ENCODE results near the gene HOXD4.

HOXD4 gene

DNA sequence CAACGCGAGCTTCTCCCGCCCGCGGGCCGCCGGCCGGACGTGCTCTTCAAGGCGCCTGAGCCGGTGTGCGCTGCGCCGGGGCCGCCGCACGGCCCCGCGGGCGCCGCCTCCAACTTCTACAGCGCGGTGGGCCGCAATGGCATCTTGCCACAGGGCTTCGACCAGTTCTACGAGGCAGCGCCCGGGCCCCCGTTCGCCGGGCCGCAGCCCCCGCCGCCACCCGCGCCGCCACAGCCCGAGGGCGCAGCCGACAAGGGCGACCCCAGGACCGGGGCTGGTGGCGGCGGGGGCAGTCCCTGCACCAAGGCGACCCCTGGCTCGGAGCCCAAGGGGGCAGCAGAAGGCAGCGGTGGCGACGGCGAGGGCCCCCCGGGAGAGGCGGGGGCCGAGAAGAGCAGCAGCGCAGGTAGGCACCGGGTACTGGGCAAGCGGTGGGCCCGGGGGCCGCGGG lies 43.6 kb upstream of the HOXD4 start:
- H3K4me2 ChIP-seq (ENCODE audit: low read length): no peak overlapping the region
- TF ChIP-seq, protein P1, sequence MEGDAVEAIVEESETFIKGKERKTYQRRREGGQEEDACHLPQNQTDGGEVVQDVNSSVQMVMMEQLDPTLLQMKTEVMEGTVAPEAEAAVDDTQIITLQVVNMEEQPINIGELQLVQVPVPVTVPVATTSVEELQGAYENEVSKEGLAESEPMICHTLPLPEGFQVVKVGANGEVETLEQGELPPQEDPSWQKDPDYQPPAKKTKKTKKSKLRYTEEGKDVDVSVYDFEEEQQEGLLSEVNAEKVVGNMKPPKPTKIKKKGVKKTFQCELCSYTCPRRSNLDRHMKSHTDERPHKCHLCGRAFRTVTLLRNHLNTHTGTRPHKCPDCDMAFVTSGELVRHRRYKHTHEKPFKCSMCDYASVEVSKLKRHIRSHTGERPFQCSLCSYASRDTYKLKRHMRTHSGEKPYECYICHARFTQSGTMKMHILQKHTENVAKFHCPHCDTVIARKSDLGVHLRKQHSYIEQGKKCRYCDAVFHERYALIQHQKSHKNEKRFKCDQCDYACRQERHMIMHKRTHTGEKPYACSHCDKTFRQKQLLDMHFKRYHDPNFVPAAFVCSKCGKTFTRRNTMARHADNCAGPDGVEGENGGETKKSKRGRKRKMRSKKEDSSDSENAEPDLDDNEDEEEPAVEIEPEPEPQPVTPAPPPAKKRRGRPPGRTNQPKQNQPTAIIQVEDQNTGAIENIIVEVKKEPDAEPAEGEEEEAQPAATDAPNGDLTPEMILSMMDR (IDR thresholded peaks at IDR 0.05; ENCODE audit: low read depth, low read length, poor library complexity, severe bottlenecking): no peak
- no peak for TF ChIP-seq EZH2phosphoT487 (IDR thresholded peaks at IDR 0.05; ENCODE audit: borderline replicate concordance, low read length)
- H3K27ac ChIP-seq (ENCODE audit: low read depth, low read length): no peak overlapping the region
- no peaks in the 10 kb centered on the region for H3F3A ChIP-seq (ENCODE audit: control insufficient read depth, insufficient read depth)
- no peaks in the 10 kb centered on the region for H3K36me3 ChIP-seq (ENCODE audit: control insufficient read depth, low read length)
- H3K27me3 ChIP-seq (ENCODE audit: control insufficient read depth, low read length): no peaks in the 10 kb centered on the region
- no peaks in the 10 kb centered on the region for H4K20me1 ChIP-seq (ENCODE audit: control insufficient read depth, insufficient read depth, low read depth, low read length)
- no peaks in the 10 kb centered on the region for H3K9me3 ChIP-seq (ENCODE audit: control insufficient read depth, insufficient read depth, low read length)
- H3K4me1 ChIP-seq (ENCODE audit: control insufficient read depth, low read length): no peaks in the 10 kb centered on the region
- H3K4me3 ChIP-seq (ENCODE audit: low read length): no peak overlapping the region
- H3K79me2 ChIP-seq (ENCODE audit: control insufficient read depth, low read length): no peaks in the 10 kb centered on the region
- no peaks in the 10 kb centered on the region for H3K9me2 ChIP-seq (replicated peaks; ENCODE audit: control insufficient read depth, low read length)

GRCh38 chr2:176109192-176109901 lies 42.0 kb upstream of the HOXD4 start:
- no peaks in the 10 kb centered on the region for H3K9me3 ChIP-seq (ENCODE audit: control insufficient read depth, insufficient read depth, low read length)
- H3F3A ChIP-seq (ENCODE audit: control insufficient read depth, insufficient read depth): no peaks in the 10 kb centered on the region
- H4K20me1 ChIP-seq (ENCODE audit: control insufficient read depth, insufficient read depth, low read depth, low read length): no peaks in the 10 kb centered on the region
- H3K79me2 ChIP-seq (ENCODE audit: control insufficient read depth, low read length): no peaks in the 10 kb centered on the region
- H3K4me3 ChIP-seq (ENCODE audit: low read length): no peak overlapping the region
- H3K27me3 ChIP-seq (ENCODE audit: control insufficient read depth, low read length): peaks cover 15% of the 10 kb centered on the region
- no peaks in the 10 kb centered on the region for H3K4me1 ChIP-seq (ENCODE audit: control insufficient read depth, low read length)
- no peak overlapping the region for H3K4me2 ChIP-seq (ENCODE audit: low read length)
- TF ChIP-seq, protein P1 (IDR thresholded peaks at IDR 0.05; ENCODE audit: low read depth, low read length, poor library complexity, severe bottlenecking): no peak
- no peak for TF ChIP-seq EZH2phosphoT487 (IDR thresholded peaks at IDR 0.05; ENCODE audit: borderline replicate concordance, low read length)
- H3K36me3 ChIP-seq (ENCODE audit: control insufficient read depth, low read length): no peaks in the 10 kb centered on the region
- H3K9me2 ChIP-seq (replicated peaks; ENCODE audit: control insufficient read depth, low read length): no peaks in the 10 kb centered on the region
- no peak overlapping the region for H3K27ac ChIP-seq (ENCODE audit: low read depth, low read length)

DNA sequence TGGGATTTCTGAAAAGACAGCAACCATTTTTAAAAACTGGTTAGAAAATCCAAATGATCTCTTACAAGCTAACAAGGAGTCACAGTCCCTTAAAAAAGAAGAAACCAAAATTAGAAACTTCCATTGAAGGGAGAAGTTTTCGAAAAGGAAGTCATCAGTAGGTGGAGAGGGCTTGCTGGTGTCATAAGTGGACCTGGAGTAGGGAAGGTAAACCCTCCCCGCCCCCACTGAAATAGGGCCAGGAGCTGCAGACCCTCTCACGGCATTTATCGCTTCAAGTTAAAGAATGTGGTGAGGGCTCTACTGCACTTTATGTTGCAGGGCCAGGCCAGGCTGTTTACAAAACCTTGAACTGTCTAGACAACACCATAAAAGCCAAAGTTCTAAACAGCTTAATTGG lies 41.4 kb upstream of the HOXD4 start:
- Histone ChIP-seq H3K9me2 (replicated peaks; ENCODE audit: control insufficient read depth, low read length) (no peaks in the 10 kb centered on the region), H3K36me3 (ENCODE audit: control insufficient read depth, low read length) (no peaks in the 10 kb centered on the region), H4K20me1 (ENCODE audit: control insufficient read depth, insufficient read depth, low read depth, low read length) (no peaks in the 10 kb centered on the region), H3K4me1 (ENCODE audit: control insufficient read depth, low read length) (no peaks in the 10 kb centered on the region), H3F3A (ENCODE audit: control insufficient read depth, insufficient read depth) (no peaks in the 10 kb centered on the region), H3K4me2 (ENCODE audit: low read length) (no peak overlapping the region), H3K9me3 (ENCODE audit: control insufficient read depth, insufficient read depth, low read length) (no peaks in the 10 kb centered on the region), H3K79me2 (ENCODE audit: control insufficient read depth, low read length) (no peaks in the 10 kb centered on the region), H3K4me3 (ENCODE audit: low read length) (no peak overlapping the region), H3K27ac (ENCODE audit: low read depth, low read length) (no peak overlapping the region), H3K27me3 (ENCODE audit: control insufficient read depth, low read length) (peaks cover 21% of the 10 kb centered on the region)
- TF ChIP-seq, protein P1 (IDR thresholded peaks at IDR 0.05; ENCODE audit: low read depth, low read length, poor library complexity, severe bottlenecking): no peak
- TF ChIP-seq EZH2phosphoT487 (IDR thresholded peaks at IDR 0.05; ENCODE audit: borderline replicate concordance, low read length): no peak
